Gastroesophageal sphincter (tissue), 3 donors: Measurements from ENCODE around the gene SLC23A2.

Source experiments
- EP300 ChIP-seq: sonication (generic); formaldehyde crosslinking; IDR thresholded peaks from one replicate; pipeline ENCODE4 v1.6.1; 2017; ENCODE audit warnings: antibody characterized with exemption, mild to moderate bottlenecking
- POLR2A ChIP-seq, 2 donors: fragments of 450-650 bp; IDR thresholded peaks; one replicate each; pipeline ENCODE4 v1.6.1; 2017; ENCODE audit warnings: antibody characterized with exemption in 2 of 2, mild to moderate bottlenecking in 2 of 2, moderate library complexity in 1 of 2
- POLR2AphosphoS5 ChIP-seq: sonication (generic); formaldehyde crosslinking; IDR thresholded peaks from one replicate; pipeline ENCODE4 v1.6.1; 2017; ENCODE audit warnings: antibody characterized with exemption
- TF ChIP-seq, protein P1 (sequence below), 4 experiments: fragments of 200-600 bp in 2 of 4; fragments of 450-650 bp in 2 of 4; sonication (generic) in 1 of 4; IDR thresholded peaks; one replicate each; pipeline ENCODE4 v1.5.1; 2017 to 2019; ENCODE audit warnings: antibody characterized with exemption in 4 of 4, mild to moderate bottlenecking in 2 of 4, moderate library complexity in 2 of 4

DNA sequence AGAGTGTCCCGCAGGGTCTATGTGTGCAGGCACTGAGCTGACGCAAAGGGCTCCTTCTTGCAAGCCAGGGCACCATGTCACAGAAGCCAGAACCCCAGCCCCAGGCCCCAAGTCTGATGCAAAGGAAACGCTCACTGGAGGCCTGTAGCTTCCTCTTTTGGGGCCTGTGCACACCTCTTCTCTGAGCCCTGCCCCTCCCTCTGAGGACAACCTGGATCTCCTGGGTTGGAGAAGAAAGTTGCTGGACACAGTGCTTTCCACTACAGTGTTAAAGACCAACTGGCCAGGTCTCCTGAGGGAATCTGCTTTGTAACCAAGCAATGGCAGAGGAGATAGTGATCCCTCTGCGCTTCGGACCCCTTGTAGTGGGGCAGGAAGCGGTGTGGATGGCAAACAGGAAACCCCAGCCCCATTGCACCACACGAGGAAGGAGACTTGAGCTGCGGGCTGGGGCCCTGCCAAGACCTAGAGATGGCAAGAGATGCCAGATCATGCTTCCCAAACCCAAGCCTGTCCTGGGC lies 189.6 kb downstream of the SLC23A2 start:
- TF ChIP-seq, protein P1, sequence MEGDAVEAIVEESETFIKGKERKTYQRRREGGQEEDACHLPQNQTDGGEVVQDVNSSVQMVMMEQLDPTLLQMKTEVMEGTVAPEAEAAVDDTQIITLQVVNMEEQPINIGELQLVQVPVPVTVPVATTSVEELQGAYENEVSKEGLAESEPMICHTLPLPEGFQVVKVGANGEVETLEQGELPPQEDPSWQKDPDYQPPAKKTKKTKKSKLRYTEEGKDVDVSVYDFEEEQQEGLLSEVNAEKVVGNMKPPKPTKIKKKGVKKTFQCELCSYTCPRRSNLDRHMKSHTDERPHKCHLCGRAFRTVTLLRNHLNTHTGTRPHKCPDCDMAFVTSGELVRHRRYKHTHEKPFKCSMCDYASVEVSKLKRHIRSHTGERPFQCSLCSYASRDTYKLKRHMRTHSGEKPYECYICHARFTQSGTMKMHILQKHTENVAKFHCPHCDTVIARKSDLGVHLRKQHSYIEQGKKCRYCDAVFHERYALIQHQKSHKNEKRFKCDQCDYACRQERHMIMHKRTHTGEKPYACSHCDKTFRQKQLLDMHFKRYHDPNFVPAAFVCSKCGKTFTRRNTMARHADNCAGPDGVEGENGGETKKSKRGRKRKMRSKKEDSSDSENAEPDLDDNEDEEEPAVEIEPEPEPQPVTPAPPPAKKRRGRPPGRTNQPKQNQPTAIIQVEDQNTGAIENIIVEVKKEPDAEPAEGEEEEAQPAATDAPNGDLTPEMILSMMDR (IDR thresholded peaks at IDR 0.05), result no peak
- TF ChIP-seq POLR2A (IDR thresholded peaks at IDR 0.05) (no peak), POLR2AphosphoS5 (no peak), EP300 (no peak)
